GM10266 (cell line): Measurements from ENCODE around the gene MTMR8.

Source experiments
- DNase-seq: peaks from one replicate; pipeline ENCODE4 v3.0.0; 2012; ENCODE audit errors: extremely low spot score
- TF ChIP-seq, protein P1 (sequence below): IDR thresholded peaks from 2 replicates; pipeline ENCODE4 v1.5.1; 2012; ENCODE audit warnings: mild to moderate bottlenecking, low read depth; ENCODE audit not compliant: control insufficient read depth, insufficient read depth; ENCODE audit errors: missing control alignments

MTMR8 gene

GRCh38 chrX:64306712-64307111 is 88.5 kb downstream of the MTMR8 start:
- TF ChIP-seq, protein P1, sequence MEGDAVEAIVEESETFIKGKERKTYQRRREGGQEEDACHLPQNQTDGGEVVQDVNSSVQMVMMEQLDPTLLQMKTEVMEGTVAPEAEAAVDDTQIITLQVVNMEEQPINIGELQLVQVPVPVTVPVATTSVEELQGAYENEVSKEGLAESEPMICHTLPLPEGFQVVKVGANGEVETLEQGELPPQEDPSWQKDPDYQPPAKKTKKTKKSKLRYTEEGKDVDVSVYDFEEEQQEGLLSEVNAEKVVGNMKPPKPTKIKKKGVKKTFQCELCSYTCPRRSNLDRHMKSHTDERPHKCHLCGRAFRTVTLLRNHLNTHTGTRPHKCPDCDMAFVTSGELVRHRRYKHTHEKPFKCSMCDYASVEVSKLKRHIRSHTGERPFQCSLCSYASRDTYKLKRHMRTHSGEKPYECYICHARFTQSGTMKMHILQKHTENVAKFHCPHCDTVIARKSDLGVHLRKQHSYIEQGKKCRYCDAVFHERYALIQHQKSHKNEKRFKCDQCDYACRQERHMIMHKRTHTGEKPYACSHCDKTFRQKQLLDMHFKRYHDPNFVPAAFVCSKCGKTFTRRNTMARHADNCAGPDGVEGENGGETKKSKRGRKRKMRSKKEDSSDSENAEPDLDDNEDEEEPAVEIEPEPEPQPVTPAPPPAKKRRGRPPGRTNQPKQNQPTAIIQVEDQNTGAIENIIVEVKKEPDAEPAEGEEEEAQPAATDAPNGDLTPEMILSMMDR, result no peak
- DNase-seq, result no peak

GRCh38 chrX:64291123-64291522 is 104.1 kb downstream of the MTMR8 start:
- TF ChIP-seq, protein P1, result no peak

GRCh38 chrX:64265265-64265664 is 130.0 kb downstream of the MTMR8 start:
- no peak for DNase-seq
- TF ChIP-seq, protein P1, result no peak

More at GRCh38 chrX:64291123-64291522, 104.1 kb downstream of the MTMR8 start:
- no peak for DNase-seq

- no peak for DNase-seq
- TF ChIP-seq, protein P1, result no peak
Measured at GRCh38 chrX:64230123-64230970, 164.9 kb downstream of the MTMR8 start, which contains the start of gene ASB12. Gene ASB12, minus strand, starts transcription at chrX:64230607. Its CDS starts 4,957 bp downstream, at chrX:64225650.

DNA sequence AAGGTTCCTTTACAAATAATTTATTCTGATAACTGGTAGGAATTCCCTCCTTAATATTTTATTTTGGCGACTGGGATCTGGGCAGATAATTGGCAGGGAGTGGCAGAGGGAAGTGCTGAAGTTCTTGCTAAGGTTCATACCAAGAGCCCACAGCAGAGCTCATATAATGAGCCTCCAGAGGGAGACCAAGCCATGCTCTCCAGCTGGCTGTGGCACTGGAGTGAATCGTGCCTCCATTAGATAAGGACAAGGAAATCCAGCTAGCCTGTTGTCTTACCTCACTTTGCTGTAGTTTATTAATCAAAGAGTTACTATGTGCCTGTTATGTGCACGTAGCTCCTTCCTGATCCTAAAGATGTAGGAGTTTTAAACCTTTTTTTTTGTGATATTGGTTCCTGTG is 166.1 kb downstream of the MTMR8 start:
- no peak for DNase-seq
- TF ChIP-seq, protein P1, result no peak
